ENCODE results near the gene ZNF655.
"Not testable (repeated sequence)": the region's sequence is repeated elsewhere in the genome, so short reads cannot be mapped to it uniquely, and the experiment has no call there.

Gene ZNF655

GRCh38 chr7:99560834-99561736 lies 2.6 kb downstream of the ZNF655 start:
- H3K4me3 ChIP-seq = no peak overlapping the region
- no peak overlapping the region for H3K27ac ChIP-seq
- no peak for TF ChIP-seq CTCF (IDR thresholded peaks at IDR 0.05)
- no peak for DNase-seq (ENCODE audit: low spot score)

- no peak for TF ChIP-seq CTCF (IDR thresholded peaks at IDR 0.05)
- DNase-seq (ENCODE audit: low spot score) = no peak
- no peak overlapping the region for H3K27ac ChIP-seq
- no peak overlapping the region for H3K4me3 ChIP-seq
Observed at GRCh38 chr7:99561737-99562051, 3.3 kb downstream of the ZNF655 start.

GRCh38 chr7:99562114-99562784 lies 3.8 kb downstream of the ZNF655 start:
- no peak for DNase-seq (ENCODE audit: low spot score)
- TF ChIP-seq CTCF (IDR thresholded peaks at IDR 0.05) = no peak
- Histone ChIP-seq H3K4me3 (no peak overlapping the region), H3K27ac (no peak overlapping the region)

- TF ChIP-seq CTCF (IDR thresholded peaks at IDR 0.05) = no peak
- H3K27ac ChIP-seq = no peak overlapping the region
- H3K4me3 ChIP-seq = no peak overlapping the region
- no peak for DNase-seq (ENCODE audit: low spot score)
Observed at GRCh38 chr7:99562832-99563231, 4.4 kb downstream of the ZNF655 start.

- no peak for DNase-seq (ENCODE audit: low spot score)
- Histone ChIP-seq H3K27ac (no peak overlapping the region), H3K4me3 (no peak overlapping the region)
- no peak for TF ChIP-seq CTCF (IDR thresholded peaks at IDR 0.05)
Observed at GRCh38 chr7:99563650-99564049, 5.2 kb downstream of the ZNF655 start.

GRCh38 chr7:99568770-99569169 lies 10.3 kb downstream of the ZNF655 start:
- not testable (repeated sequence) for DNase-seq (ENCODE audit: low spot score); H3K4me3 ChIP-seq; H3K27ac ChIP-seq

- Histone ChIP-seq H3K4me3 (no peak overlapping the region), H3K27ac (no peak overlapping the region)
- no peak for TF ChIP-seq CTCF (IDR thresholded peaks at IDR 0.05)
- no peak for DNase-seq (ENCODE audit: low spot score)
Observed at GRCh38 chr7:99571768-99572167, 13.3 kb downstream of the ZNF655 start.

All from coronary artery (tissue), 2 donors.